Measurements from ENCODE around the gene SYNE1.

DNA sequence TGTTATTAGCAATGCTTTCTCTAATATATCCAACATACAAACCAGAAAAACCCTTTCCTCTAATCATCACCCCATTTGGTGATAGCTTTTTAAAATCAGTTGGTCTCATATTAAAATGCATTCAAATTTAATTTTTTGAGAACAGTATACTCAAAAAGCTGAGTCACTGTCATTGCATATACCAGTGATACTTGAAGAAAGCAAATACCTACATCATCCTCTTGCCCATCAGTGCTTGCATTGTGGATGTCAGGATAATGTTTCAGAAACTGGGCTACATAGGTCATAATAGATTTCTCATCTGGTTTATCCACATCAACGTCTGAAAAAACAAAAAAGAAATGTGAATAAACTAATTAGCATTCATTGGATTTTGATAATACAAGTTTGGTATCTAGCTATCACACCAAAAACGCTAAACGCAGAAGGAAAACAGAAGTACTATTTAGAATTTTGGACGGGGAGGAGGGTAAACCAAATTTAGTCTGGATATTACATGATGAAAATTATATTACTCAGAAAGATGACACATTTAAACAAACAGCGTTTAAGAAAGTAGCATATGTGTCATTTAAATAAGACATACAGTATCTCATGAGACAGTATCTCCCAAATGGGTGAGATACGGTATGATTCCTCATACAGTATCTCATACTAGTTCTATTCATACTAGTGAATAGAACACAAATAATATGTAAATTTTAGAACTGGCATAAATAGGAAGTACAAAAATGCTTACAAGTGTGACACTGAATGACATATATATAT lies 134.6 kb downstream of the SYNE1 start:
- TF ChIP-seq, protein P1, sequence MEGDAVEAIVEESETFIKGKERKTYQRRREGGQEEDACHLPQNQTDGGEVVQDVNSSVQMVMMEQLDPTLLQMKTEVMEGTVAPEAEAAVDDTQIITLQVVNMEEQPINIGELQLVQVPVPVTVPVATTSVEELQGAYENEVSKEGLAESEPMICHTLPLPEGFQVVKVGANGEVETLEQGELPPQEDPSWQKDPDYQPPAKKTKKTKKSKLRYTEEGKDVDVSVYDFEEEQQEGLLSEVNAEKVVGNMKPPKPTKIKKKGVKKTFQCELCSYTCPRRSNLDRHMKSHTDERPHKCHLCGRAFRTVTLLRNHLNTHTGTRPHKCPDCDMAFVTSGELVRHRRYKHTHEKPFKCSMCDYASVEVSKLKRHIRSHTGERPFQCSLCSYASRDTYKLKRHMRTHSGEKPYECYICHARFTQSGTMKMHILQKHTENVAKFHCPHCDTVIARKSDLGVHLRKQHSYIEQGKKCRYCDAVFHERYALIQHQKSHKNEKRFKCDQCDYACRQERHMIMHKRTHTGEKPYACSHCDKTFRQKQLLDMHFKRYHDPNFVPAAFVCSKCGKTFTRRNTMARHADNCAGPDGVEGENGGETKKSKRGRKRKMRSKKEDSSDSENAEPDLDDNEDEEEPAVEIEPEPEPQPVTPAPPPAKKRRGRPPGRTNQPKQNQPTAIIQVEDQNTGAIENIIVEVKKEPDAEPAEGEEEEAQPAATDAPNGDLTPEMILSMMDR (IDR thresholded peaks at IDR 0.05) = no peak
- TF ChIP-seq NR1H2 (CRISPR knock-in tag; IDR thresholded peaks at IDR 0.05) (no peak), ATF1 (CRISPR knock-in tag; IDR thresholded peaks at IDR 0.05) (no peak), ZNF138 (CRISPR knock-in tag; conservative IDR thresholded peaks at IDR 0.05) (no peak), FOXP1 (CRISPR knock-in tag; IDR thresholded peaks at IDR 0.05; ENCODE audit: borderline replicate concordance) (no peak)
- TF ChIP-seq, protein P2, sequence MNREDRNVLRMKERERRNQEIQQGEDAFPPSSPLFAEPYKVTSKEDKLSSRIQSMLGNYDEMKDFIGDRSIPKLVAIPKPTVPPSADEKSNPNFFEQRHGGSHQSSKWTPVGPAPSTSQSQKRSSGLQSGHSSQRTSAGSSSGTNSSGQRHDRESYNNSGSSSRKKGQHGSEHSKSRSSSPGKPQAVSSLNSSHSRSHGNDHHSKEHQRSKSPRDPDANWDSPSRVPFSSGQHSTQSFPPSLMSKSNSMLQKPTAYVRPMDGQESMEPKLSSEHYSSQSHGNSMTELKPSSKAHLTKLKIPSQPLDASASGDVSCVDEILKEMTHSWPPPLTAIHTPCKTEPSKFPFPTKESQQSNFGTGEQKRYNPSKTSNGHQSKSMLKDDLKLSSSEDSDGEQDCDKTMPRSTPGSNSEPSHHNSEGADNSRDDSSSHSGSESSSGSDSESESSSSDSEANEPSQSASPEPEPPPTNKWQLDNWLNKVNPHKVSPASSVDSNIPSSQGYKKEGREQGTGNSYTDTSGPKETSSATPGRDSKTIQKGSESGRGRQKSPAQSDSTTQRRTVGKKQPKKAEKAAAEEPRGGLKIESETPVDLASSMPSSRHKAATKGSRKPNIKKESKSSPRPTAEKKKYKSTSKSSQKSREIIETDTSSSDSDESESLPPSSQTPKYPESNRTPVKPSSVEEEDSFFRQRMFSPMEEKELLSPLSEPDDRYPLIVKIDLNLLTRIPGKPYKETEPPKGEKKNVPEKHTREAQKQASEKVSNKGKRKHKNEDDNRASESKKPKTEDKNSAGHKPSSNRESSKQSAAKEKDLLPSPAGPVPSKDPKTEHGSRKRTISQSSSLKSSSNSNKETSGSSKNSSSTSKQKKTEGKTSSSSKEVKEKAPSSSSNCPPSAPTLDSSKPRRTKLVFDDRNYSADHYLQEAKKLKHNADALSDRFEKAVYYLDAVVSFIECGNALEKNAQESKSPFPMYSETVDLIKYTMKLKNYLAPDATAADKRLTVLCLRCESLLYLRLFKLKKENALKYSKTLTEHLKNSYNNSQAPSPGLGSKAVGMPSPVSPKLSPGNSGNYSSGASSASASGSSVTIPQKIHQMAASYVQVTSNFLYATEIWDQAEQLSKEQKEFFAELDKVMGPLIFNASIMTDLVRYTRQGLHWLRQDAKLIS (CRISPR knock-in tag; IDR thresholded peaks at IDR 0.05; ENCODE audit: borderline replicate concordance) = no peak
- TF ChIP-seq, protein P3, sequence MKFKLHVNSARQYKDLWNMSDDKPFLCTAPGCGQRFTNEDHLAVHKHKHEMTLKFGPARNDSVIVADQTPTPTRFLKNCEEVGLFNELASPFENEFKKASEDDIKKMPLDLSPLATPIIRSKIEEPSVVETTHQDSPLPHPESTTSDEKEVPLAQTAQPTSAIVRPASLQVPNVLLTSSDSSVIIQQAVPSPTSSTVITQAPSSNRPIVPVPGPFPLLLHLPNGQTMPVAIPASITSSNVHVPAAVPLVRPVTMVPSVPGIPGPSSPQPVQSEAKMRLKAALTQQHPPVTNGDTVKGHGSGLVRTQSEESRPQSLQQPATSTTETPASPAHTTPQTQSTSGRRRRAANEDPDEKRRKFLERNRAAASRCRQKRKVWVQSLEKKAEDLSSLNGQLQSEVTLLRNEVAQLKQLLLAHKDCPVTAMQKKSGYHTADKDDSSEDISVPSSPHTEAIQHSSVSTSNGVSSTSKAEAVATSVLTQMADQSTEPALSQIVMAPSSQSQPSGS (CRISPR knock-in tag; IDR thresholded peaks at IDR 0.05; ENCODE audit: borderline replicate concordance, low read depth) = no peak

Measured in WTC11 (cell line).